OCI-LY1 (cell line): ENCODE measurements around the gene SRRM2.

Source experiments
- H2AFZ ChIP-seq: fragments of 200-600 bp; sonication (generic), shearing (Covaris generic); 2 replicates; pipeline ENCODE4 v1.6.0; 2014; ENCODE audit warnings: antibody characterized with exemption, mild to moderate bottlenecking, low read length
- H3F3A ChIP-seq: fragments of 200-600 bp; sonication (generic), shearing (Covaris generic); 2 replicates; pipeline ENCODE4 v1.6.0; 2014; ENCODE audit warnings: mild to moderate bottlenecking, antibody characterized with exemption, low read length, moderate library complexity; ENCODE audit not compliant: insufficient read depth
- H3K27ac ChIP-seq: fragments of 200-600 bp; sonication (generic); 2 replicates; pipeline ENCODE4 v1.5.1; 2014; ENCODE audit warnings: low read length, mixed run types, mild to moderate bottlenecking, low read depth; ENCODE audit not compliant: poor library complexity, severe bottlenecking
- H3K27me3 ChIP-seq: fragments of 200-600 bp; sonication (generic); 2 replicates; pipeline ENCODE4 v1.6.0; 2014; ENCODE audit warnings: antibody characterized with exemption, mild to moderate bottlenecking, low read length, moderate library complexity; ENCODE audit not compliant: insufficient read depth
- H3K36me3 ChIP-seq: fragments of 200-600 bp; sonication (generic); 2 replicates; pipeline ENCODE4 v1.6.1; 2014; ENCODE audit warnings: mild to moderate bottlenecking, antibody characterized with exemption, low read length, moderate library complexity, mixed read lengths; ENCODE audit not compliant: insufficient read depth
- H3K4me1 ChIP-seq: fragments of 200-600 bp; sonication (generic); 2 replicates; pipeline ENCODE4 v1.5.1; 2014; ENCODE audit warnings: mild to moderate bottlenecking, low read length, moderate library complexity; ENCODE audit not compliant: insufficient read depth, severe bottlenecking
- H3K4me2 ChIP-seq: fragments of 200-600 bp; sonication (generic), shearing (Covaris generic); 2 replicates; pipeline ENCODE4 v1.6.1; 2014; ENCODE audit warnings: low read length
- H3K4me3 ChIP-seq: fragments of 200-600 bp; sonication (generic); 2 replicates; pipeline ENCODE4 v1.5.1; 2014; ENCODE audit warnings: low read length, low read depth, mild to moderate bottlenecking, mixed read lengths; ENCODE audit not compliant: poor library complexity, severe bottlenecking
- H3K79me2 ChIP-seq: fragments of 200-600 bp; shearing (Covaris generic); 2 replicates; pipeline ENCODE4 v1.6.1; 2016; ENCODE audit warnings: mixed run types, low read length, mixed read lengths; ENCODE audit not compliant: insufficient read depth
- H3K9ac ChIP-seq: fragments of 200-600 bp; sonication (generic), shearing (Covaris generic); 2 replicates; pipeline ENCODE4 v1.6.1; 2014; ENCODE audit warnings: mild to moderate bottlenecking, low read length, mixed read lengths
- H3K9me2 ChIP-seq: fragments of 200-600 bp; sonication (generic), shearing (Covaris generic); 2 replicates; pipeline ENCODE4 v1.6.1; 2014; ENCODE audit warnings: low read depth, mild to moderate bottlenecking, low read length, mixed read lengths
- H3K9me3 ChIP-seq: fragments of 200-600 bp; shearing (Covaris generic); 2 replicates; pipeline ENCODE4 v1.6.1; 2014; ENCODE audit warnings: low read length, mixed read lengths
- H4K20me1 ChIP-seq: fragments of 200-600 bp; sonication (generic), shearing (Covaris generic); 2 replicates; pipeline ENCODE4 v1.6.0; 2016; ENCODE audit warnings: mild to moderate bottlenecking, low read length; ENCODE audit not compliant: insufficient read depth
- CTCF ChIP-seq: fragments of 200-600 bp; sonication (generic), shearing (Covaris generic); IDR thresholded peaks from 2 replicates; pipeline ENCODE4 v1.5.1; 2017; ENCODE audit warnings: mild to moderate bottlenecking, antibody characterized with exemption, low read length, moderate library complexity, mixed read lengths
- EZH2 ChIP-seq: fragments of 200-600 bp; sonication (generic), shearing (Covaris generic); IDR thresholded peaks from 2 replicates; pipeline ENCODE4 v1.8.0; 2017; ENCODE audit warnings: borderline replicate concordance, mixed run types, mild to moderate bottlenecking, antibody characterized with exemption, low read length, moderate library complexity, mixed read lengths

SRRM2 gene

GRCh38 chr16:2779151-2779920, 26.9 kb downstream of the SRRM2 start:
- no peaks in the 10 kb centered on the region for H3F3A ChIP-seq
- no peak overlapping the region for H3K4me2 ChIP-seq
- H3K36me3 ChIP-seq = peaks cover 10% of the 10 kb centered on the region
- no peaks in the 10 kb centered on the region for H3K9me2 ChIP-seq
- H3K4me3 ChIP-seq = no peak overlapping the region
- H3K27ac ChIP-seq = no peak overlapping the region
- no peak overlapping the region for H3K9ac ChIP-seq
- H2AFZ ChIP-seq = no peak overlapping the region
- TF ChIP-seq EZH2 (no peak), CTCF (no peak)
- peaks cover 14% of the 10 kb centered on the region for H3K79me2 ChIP-seq
- no peaks in the 10 kb centered on the region for H4K20me1 ChIP-seq
- no peaks in the 10 kb centered on the region for H3K9me3 ChIP-seq
- H3K4me1 ChIP-seq = peaks cover 24% of the 10 kb centered on the region
- H3K27me3 ChIP-seq = no peaks in the 10 kb centered on the region

GRCh38 chr16:2779978-2780898, 27.8 kb downstream of the SRRM2 start:
- no peak for TF ChIP-seq EZH2
- TF ChIP-seq CTCF = no peak
- Histone ChIP-seq H3K79me2 (peaks cover 14% of the 10 kb centered on the region), H3K4me1 (peaks cover 21% of the 10 kb centered on the region), H3K9ac (no peak overlapping the region), H3K9me3 (no peaks in the 10 kb centered on the region), H3K9me2 (no peaks in the 10 kb centered on the region), H3K27me3 (no peaks in the 10 kb centered on the region), H4K20me1 (no peaks in the 10 kb centered on the region), H3K4me3 (no peak overlapping the region), H3F3A (no peaks in the 10 kb centered on the region), H3K27ac (no peak overlapping the region), H2AFZ (no peak overlapping the region), H3K36me3 (peaks cover 3% of the 10 kb centered on the region), H3K4me2 (no peak overlapping the region)

- Histone ChIP-seq H3F3A (no peaks in the 10 kb centered on the region), H3K9me2 (no peaks in the 10 kb centered on the region), H3K36me3 (no peaks in the 10 kb centered on the region; the same call in 1 of the 2 replicates), H3K4me1 (peaks cover 9% of the 10 kb centered on the region), H3K9ac (no peak overlapping the region), H3K79me2 (no peaks in the 10 kb centered on the region), H3K27me3 (no peaks in the 10 kb centered on the region; the same call in 1 of the 2 replicates), H3K27ac (no peak overlapping the region), H4K20me1 (no peaks in the 10 kb centered on the region), H3K9me3 (no peaks in the 10 kb centered on the region), H3K4me2 (no peak overlapping the region), H3K4me3 (no peak overlapping the region), H2AFZ (no peak overlapping the region)
- TF ChIP-seq EZH2 (no peak), CTCF (no peak)
Observed at GRCh38 chr16:2782583-2783351, 30.3 kb downstream of the SRRM2 start.
